Fibroblast of lung (primary cell): ENCODE results near the gene NUDCD3.

Experiments
- EZH2 ChIP-seq: IDR thresholded peaks from 2 replicates; pipeline ENCODE4 v1.5.1; 2012; ENCODE audit warnings: low read length, control low read depth, mild to moderate bottlenecking; ENCODE audit errors: missing control alignments
- TF ChIP-seq, protein P1 (sequence below), 2 donors: IDR thresholded peaks in 1 of 2; conservative IDR thresholded peaks in 1 of 2; 1 replicate in 1 of 2; 2 replicates in 1 of 2; pipeline ENCODE4 v1.5.1; 2011 to 2012; ENCODE audit warnings: low read length in 2 of 2, control low read depth in 1 of 2, inconsistent platforms in 1 of 2, low read depth in 1 of 2, mild to moderate bottlenecking in 1 of 2

DNA sequence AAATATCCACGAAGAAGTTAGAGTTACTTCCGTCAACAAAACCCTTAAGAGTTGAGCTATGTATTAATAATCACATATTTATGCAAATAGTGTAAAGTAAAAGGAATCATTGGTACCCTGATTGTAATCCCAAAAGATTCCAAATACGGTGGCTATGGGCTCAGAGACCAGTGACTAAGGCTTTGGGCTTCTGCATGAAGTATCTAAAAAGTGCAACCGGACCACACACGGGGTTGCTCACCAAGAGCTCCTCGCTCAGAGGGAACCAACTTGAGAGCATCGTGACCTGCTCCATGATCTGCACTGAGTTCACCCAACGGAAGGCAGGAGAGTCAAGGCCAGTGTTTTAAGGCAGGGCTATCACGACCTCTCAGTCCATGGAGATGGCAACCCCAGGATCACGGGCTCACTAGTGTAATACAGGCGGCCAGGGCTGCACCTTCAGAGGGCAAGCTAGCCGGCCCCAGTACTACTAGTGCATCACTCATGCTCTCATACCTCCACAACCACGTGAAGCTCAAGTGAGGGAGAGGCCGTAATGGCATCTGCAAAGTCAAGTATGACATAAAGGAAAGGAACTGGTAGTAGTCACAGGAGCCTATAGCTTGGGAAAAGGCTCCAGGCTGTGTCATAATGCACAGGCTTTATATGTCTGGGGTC, 87.9 kb downstream of the NUDCD3 start:
- TF ChIP-seq, protein P1, sequence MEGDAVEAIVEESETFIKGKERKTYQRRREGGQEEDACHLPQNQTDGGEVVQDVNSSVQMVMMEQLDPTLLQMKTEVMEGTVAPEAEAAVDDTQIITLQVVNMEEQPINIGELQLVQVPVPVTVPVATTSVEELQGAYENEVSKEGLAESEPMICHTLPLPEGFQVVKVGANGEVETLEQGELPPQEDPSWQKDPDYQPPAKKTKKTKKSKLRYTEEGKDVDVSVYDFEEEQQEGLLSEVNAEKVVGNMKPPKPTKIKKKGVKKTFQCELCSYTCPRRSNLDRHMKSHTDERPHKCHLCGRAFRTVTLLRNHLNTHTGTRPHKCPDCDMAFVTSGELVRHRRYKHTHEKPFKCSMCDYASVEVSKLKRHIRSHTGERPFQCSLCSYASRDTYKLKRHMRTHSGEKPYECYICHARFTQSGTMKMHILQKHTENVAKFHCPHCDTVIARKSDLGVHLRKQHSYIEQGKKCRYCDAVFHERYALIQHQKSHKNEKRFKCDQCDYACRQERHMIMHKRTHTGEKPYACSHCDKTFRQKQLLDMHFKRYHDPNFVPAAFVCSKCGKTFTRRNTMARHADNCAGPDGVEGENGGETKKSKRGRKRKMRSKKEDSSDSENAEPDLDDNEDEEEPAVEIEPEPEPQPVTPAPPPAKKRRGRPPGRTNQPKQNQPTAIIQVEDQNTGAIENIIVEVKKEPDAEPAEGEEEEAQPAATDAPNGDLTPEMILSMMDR (conservative IDR thresholded peaks at IDR 0.05 in 1 of 2, IDR thresholded peaks at IDR 0.05 in 1 of 2; ENCODE audit: low read depth in 1 of 2, low read length in 2 of 2) = no peak
- TF ChIP-seq EZH2 = no peak
